ENCODE results near the gene CLEC16A. TPM values are rescaled to one million over a fixed set of nuclear protein-coding genes. Genes with fewer than 3 reads are reported as not detected.

CLEC16A gene
- polyA plus RNA-seq, 3 donors: 3.4 to 12.0 (median 5.8) TPM

GRCh38 chr16:10981697-10982216, 37.4 kb downstream of the CLEC16A start:
- H3K36me3 Mint-ChIP-seq: peaks cover 82 to 89% of the 10 kb centered on the region in 2 donors
- Histone ChIP-seq H3K9me3 (replicated peaks in 1 of 2; ENCODE audit: control insufficient read depth in 1 of 2, insufficient read depth in 1 of 2, low read length in 2 of 2) (no peaks in the 10 kb centered on the region), H3K79me2 (ENCODE audit: insufficient read depth, low read length) (no peaks in the 10 kb centered on the region), H3K4me2 (replicated peaks; ENCODE audit: extremely low read depth, low read length, poor library complexity, severe bottlenecking) (no peak overlapping the region), H3K27me3 (ENCODE audit: control insufficient read depth in 2 of 2, insufficient read depth in 2 of 2, low read length in 2 of 2) (no peaks in the 10 kb centered on the region), H3K4me3 (replicated peaks in 1 of 3; ENCODE audit: low read depth in 2 of 3, low read length in 3 of 3) (no peak overlapping the region), H3K36me3 (replicated peaks in 1 of 2; ENCODE audit: control insufficient read depth in 1 of 2, insufficient read depth in 2 of 2, low read length in 2 of 2) (peaks cover 60 to 87% of the 10 kb centered on the region in 2 donors), H3K4me1 (ENCODE audit: control insufficient read depth in 1 of 2, insufficient read depth in 2 of 2, low read length in 2 of 2) (no peaks in the 10 kb centered on the region), H3K9ac (ENCODE audit: insufficient read depth, low read length, poor library complexity, severe bottlenecking) (no peak overlapping the region), H3K27ac (ENCODE audit: low read depth in 1 of 2, low read length in 2 of 2) (no peak overlapping the region), H4K20me1 (ENCODE audit: insufficient read depth, low read length) (no peaks in the 10 kb centered on the region), H2AFZ (ENCODE audit: insufficient read depth, low read depth, low read length, poor library complexity, severe bottlenecking) (no peak overlapping the region)
- H3K4me1 Mint-ChIP-seq: no peaks in the 10 kb centered on the region
- no peak overlapping the region for H3K27ac Mint-ChIP-seq
- TF ChIP-seq CTCF (IDR thresholded peaks at IDR 0.05): no peak
- H3K4me3 Mint-ChIP-seq: no peak overlapping the region
- H3K27me3 Mint-ChIP-seq (ENCODE audit: low read depth in 3 of 3): peaks cover 0 to 3% (median 0%) of the 10 kb centered on the region in 3 donors
- 100% methylated on average over 2 of the region's 4 CpGs for WGBS (ENCODE audit: insufficient coverage)
- DNase-seq: no peak
- H3K9me3 Mint-ChIP-seq: no peaks in the 10 kb centered on the region
- intact Hi-C loops (cut with micrococcal nuclease): loop anchor here in 1 of 2 donors (10.0 kb wide), 1 partner anchor 163 kb away; no protein-coding TSS in a partner anchor

- no peak overlapping the region for H3K9ac ChIP-seq (ENCODE audit: insufficient read depth, low read length, poor library complexity, severe bottlenecking)
- peaks cover 52 to 87% of the 10 kb centered on the region in 2 donors for H3K36me3 ChIP-seq (replicated peaks in 1 of 2; ENCODE audit: control insufficient read depth in 1 of 2, insufficient read depth in 2 of 2, low read length in 2 of 2)
- no peak overlapping the region for H3K4me2 ChIP-seq (replicated peaks; ENCODE audit: extremely low read depth, low read length, poor library complexity, severe bottlenecking)
- H2AFZ ChIP-seq (ENCODE audit: insufficient read depth, low read depth, low read length, poor library complexity, severe bottlenecking): no peak overlapping the region
- intact Hi-C loops (cut with micrococcal nuclease): loop anchor here in 1 of 2 donors (10.0 kb wide), 1 partner anchor 162 kb away; no protein-coding TSS in a partner anchor
- TF ChIP-seq CTCF (IDR thresholded peaks at IDR 0.05): no peak
- no peak overlapping the region for H3K27ac ChIP-seq (ENCODE audit: low read depth in 1 of 2, low read length in 2 of 2)
- no peaks in the 10 kb centered on the region for H3K27me3 ChIP-seq (ENCODE audit: control insufficient read depth in 2 of 2, insufficient read depth in 2 of 2, low read length in 2 of 2)
- Mint-ChIP-seq H3K9me3 (no peaks in the 10 kb centered on the region), H3K4me1 (peaks cover 6% of the 10 kb centered on the region), H3K4me3 (no peak overlapping the region), H3K27ac (no peak overlapping the region), H3K27me3 (ENCODE audit: low read depth in 3 of 3) (no peaks in the 10 kb centered on the region), H3K36me3 (peaks cover 81 to 90% of the 10 kb centered on the region in 2 donors)
- no peaks in the 10 kb centered on the region for H3K9me3 ChIP-seq (replicated peaks in 1 of 2; ENCODE audit: control insufficient read depth in 1 of 2, insufficient read depth in 1 of 2, low read length in 2 of 2)
- no peak for DNase-seq
- H4K20me1 ChIP-seq (ENCODE audit: insufficient read depth, low read length): no peaks in the 10 kb centered on the region
- no peak overlapping the region for H3K4me3 ChIP-seq (replicated peaks in 1 of 3; ENCODE audit: low read depth in 2 of 3, low read length in 3 of 3)
- H3K4me1 ChIP-seq (ENCODE audit: control insufficient read depth in 1 of 2, insufficient read depth in 2 of 2, low read length in 2 of 2): no peaks in the 10 kb centered on the region
- 96% methylated on average over 7 of the region's 15 CpGs for WGBS (ENCODE audit: insufficient coverage)
- H3K79me2 ChIP-seq (ENCODE audit: insufficient read depth, low read length): no peaks in the 10 kb centered on the region
Observed at GRCh38 chr16:10982465-10983150, 38.2 kb downstream of the CLEC16A start.

Data from CD14-positive monocyte (primary cell).